ENCODE data around the gene ITFG1. TPM values are rescaled to one million over a fixed set of nuclear protein-coding genes. Genes with fewer than 3 reads are reported as not detected.

Gene ITFG1
- total and polyA plus RNA-seq, 2 of the 13 experiments (the other 11 are each of a cell fraction or from before 2014, with no cell fraction given), result 74.5 to 150 TPM

GRCh38 chr16:47142821-47143676 is 317.8 kb downstream of the ITFG1 start (continued):
- TF ChIP-seq ZNF484 (CRISPR knock-in tag; IDR thresholded peaks at IDR 0.05; ENCODE audit: borderline replicate concordance, low read depth) (no peak), ZNF775 (CRISPR knock-in tag; IDR thresholded peaks at IDR 0.05; ENCODE audit: borderline replicate concordance) (no peak), ZNF441 (CRISPR knock-in tag; IDR thresholded peaks at IDR 0.05; ENCODE audit: borderline replicate concordance) (peak; percentile 85), ZSCAN25 (CRISPR knock-in tag; IDR thresholded peaks at IDR 0.05) (peak; percentile 67; the same call in 1 of the 2 replicates), U2AF2 (IDR thresholded peaks at IDR 0.05; ENCODE audit: low read depth, low read length) (no peak), ZBTB7A (CRISPR knock-in tag; IDR thresholded peaks at IDR 0.05) (no peak), RORA (CRISPR knock-in tag; IDR thresholded peaks at IDR 0.05) (no peak), SOX6 (IDR thresholded peaks at IDR 0.05) (no peak), SOX6 (CRISPR knock-in tag; IDR thresholded peaks at IDR 0.05) (0 out of 2 replicates have a peak, but pooled peaks have one; percentile 18), HINFP (CRISPR knock-in tag; IDR thresholded peaks at IDR 0.05; ENCODE audit: low read depth) (no peak), FOXJ3 (CRISPR knock-in tag; IDR thresholded peaks at IDR 0.05; ENCODE audit: borderline replicate concordance) (no peak), HNRNPLL (IDR thresholded peaks at IDR 0.05; ENCODE audit: low read depth, low read length, poor library complexity, severe bottlenecking) (peak; percentile 98), IKZF5 (CRISPR knock-in tag; IDR thresholded peaks at IDR 0.05) (no peak; the same call in 1 of the 2 replicates), ZFAT (CRISPR knock-in tag; conservative IDR thresholded peaks at IDR 0.05) (0 out of 2 replicates have a peak, but pooled peaks have one; percentile 66), TBP (CRISPR knock-in tag; IDR thresholded peaks at IDR 0.05) (no peak), PAXIP1 (CRISPR knock-in tag; conservative IDR thresholded peaks at IDR 0.05) (no peak), ZNF296 (CRISPR knock-in tag; conservative IDR thresholded peaks at IDR 0.05) (no peak), ZNF451 (CRISPR knock-in tag; IDR thresholded peaks at IDR 0.05) (peak; percentile 35; the same call in 1 of the 2 replicates), ZNF709 (CRISPR knock-in tag; IDR thresholded peaks at IDR 0.05) (no peak), CERS6 (CRISPR knock-in tag; IDR thresholded peaks at IDR 0.05) (no peak), RFXANK (CRISPR knock-in tag; IDR thresholded peaks at IDR 0.05) (no peak), ZNF350 (CRISPR knock-in tag; IDR thresholded peaks at IDR 0.05; ENCODE audit: borderline replicate concordance, low read depth) (no peak), ZNF788 (CRISPR knock-in tag; IDR thresholded peaks at IDR 0.05; ENCODE audit: borderline replicate concordance) (no peak)

Measured in HepG2 (cell line).